Esophagus (tissue), 2 donors: ENCODE results near the gene CARNS1. TPM values are rescaled to one million over a fixed set of nuclear protein-coding genes. Genes with fewer than 3 reads are reported as not detected.

Experiments
- H3K27ac ChIP-seq, 2 donors: one replicate each; pipeline ENCODE4 v1.5.1; 2013; ENCODE audit warnings: low read depth in 2 of 2, mild to moderate bottlenecking in 2 of 2, inconsistent platforms in 1 of 2, low read length in 1 of 2, moderate library complexity in 1 of 2
- H3K27me3 ChIP-seq, 2 donors: one replicate each; pipeline ENCODE4 v1.6.1; 2013; ENCODE audit warnings: low read length in 2 of 2, control low read depth in 1 of 2, mild to moderate bottlenecking in 1 of 2; ENCODE audit not compliant: insufficient read depth in 2 of 2, control insufficient read depth in 1 of 2
- H3K36me3 ChIP-seq, 2 donors: one replicate each; pipeline ENCODE4 v1.6.1; 2013; ENCODE audit warnings: low read length in 1 of 2; ENCODE audit not compliant: control insufficient read depth in 2 of 2, insufficient read depth in 2 of 2
- H3K4me1 ChIP-seq, 2 donors: one replicate each; pipeline ENCODE4 v1.6.1; 2013; ENCODE audit warnings: low read length in 1 of 2; ENCODE audit not compliant: control insufficient read depth in 2 of 2, insufficient read depth in 2 of 2
- H3K4me3 ChIP-seq, 2 donors: one replicate each; pipeline ENCODE4 v1.5.1; 2013; ENCODE audit warnings: low read length in 2 of 2, mild to moderate bottlenecking in 2 of 2, low read depth in 1 of 2, moderate library complexity in 1 of 2
- H3K9me3 ChIP-seq, 2 donors: one replicate each; pipeline ENCODE4 v1.6.1; 2013; ENCODE audit warnings: mild to moderate bottlenecking in 2 of 2, low read depth in 1 of 2, low read length in 1 of 2, moderate library complexity in 1 of 2; ENCODE audit not compliant: control insufficient read depth in 2 of 2, insufficient read depth in 1 of 2
- WGBS, 2 donors: extraction: QIAGEN DNeasy Blood & Tissue Kit; methylation state at CpG; one replicate each; pipeline ENCODE4 v1.1.7; 2013; 5-methylcytosine and 5-hydroxymethylcytosine counted together
- polyA plus RNA-seq, 2 donors: library from polyadenylated mRNA; stranded (reverse); fragments of 200-250 nt; gene quantifications; one replicate each; pipeline ENCODE4 v1.2.3, GENCODE V29; 2013
- donor health status: healthy with polysubstance abuse.
- donor health status: Bipolar disorder and iron deficiency.

Gene CARNS1
- polyA plus RNA-seq, 2 donors = 0.21 to 0.29 TPM

DNA sequence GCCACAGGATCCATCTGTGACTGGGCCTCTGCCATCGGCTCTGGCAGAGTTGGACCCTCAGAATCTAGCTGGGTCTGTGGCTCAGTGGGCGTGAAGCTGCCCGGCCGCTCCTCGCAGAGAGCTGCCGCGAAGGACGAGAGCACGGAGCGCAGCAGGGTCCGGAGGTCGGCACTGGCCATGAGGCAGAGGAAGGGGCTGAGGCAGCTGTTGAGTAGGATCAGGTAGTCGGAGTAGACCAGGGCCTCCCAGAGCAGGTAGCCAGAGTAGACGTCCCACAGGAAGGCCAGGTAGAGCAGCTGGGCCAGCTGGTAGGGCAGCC is 36.1 kb downstream of the CARNS1 start:
- Histone ChIP-seq H3K4me3 (no peak overlapping the region), H3K27me3 (no peaks in the 10 kb centered on the region), H3K36me3 (no peaks in the 10 kb centered on the region), H3K4me1 (no peaks in the 10 kb centered on the region), H3K9me3 (no peaks in the 10 kb centered on the region), H3K27ac (no peak overlapping the region)
- WGBS, 2 donors = 89 to 93% methylated on average over 14 of the region's 14 CpGs

DNA sequence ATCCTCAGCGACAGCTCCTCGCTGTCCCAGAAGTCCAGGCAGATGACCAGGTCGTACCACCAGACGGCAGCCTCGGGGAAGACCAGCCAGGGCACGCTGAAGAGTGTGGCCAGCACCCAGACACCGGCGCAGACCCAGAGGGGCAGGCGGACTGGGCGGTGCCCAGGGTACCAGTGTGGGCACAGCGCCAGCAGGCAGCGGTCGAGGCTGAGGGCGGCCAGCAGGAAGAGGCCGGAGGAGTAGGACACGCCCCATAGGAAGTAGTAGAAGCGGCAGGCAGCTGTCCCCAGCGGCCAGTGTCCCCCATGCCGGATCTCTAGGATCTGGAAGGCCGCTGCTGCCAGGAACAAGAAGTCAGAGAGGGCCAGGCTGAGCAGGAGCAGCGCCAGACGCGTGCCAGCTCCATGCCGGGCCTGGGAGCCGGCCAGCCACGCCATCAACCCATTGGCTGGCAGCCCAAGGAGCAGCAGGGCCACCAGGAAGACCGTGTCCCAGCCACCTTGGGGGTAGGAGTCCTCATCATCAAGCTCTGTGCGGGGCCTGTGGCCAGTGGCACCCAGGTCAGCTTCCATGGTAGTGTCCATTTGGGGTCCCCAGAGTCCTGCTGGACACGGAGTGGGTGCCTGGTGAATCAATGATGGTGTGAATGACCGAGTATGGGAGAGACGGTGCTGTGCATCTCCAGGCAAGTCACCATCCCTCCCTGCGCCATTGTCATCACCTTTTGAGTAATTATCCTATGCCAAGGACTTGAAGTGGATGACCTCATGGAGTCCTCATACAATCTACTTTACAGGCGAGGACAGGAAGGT is 36.9 kb downstream of the CARNS1 start, which contains the start of gene GPR152:
TSS of gene GPR152 (minus strand) at position 589 of the 812 bp plus-strand sequence. CDS start at position 584, 5 bp downstream.
- Histone ChIP-seq H3K4me3 (no peak within 1 kb of the TSS), H3K4me1 (no peaks in the 10 kb centered on the region), H3K36me3 (no peaks in the 10 kb centered on the region), H3K27me3 (no peaks in the 10 kb centered on the region), H3K27ac (peak within 1 kb of the TSS in 1 of 2 donors; percentile 18), H3K9me3 (no peaks in the 10 kb centered on the region)
- WGBS, 2 donors = 74 to 75% methylated on average over 33 of the region's 33 CpGs

DNA sequence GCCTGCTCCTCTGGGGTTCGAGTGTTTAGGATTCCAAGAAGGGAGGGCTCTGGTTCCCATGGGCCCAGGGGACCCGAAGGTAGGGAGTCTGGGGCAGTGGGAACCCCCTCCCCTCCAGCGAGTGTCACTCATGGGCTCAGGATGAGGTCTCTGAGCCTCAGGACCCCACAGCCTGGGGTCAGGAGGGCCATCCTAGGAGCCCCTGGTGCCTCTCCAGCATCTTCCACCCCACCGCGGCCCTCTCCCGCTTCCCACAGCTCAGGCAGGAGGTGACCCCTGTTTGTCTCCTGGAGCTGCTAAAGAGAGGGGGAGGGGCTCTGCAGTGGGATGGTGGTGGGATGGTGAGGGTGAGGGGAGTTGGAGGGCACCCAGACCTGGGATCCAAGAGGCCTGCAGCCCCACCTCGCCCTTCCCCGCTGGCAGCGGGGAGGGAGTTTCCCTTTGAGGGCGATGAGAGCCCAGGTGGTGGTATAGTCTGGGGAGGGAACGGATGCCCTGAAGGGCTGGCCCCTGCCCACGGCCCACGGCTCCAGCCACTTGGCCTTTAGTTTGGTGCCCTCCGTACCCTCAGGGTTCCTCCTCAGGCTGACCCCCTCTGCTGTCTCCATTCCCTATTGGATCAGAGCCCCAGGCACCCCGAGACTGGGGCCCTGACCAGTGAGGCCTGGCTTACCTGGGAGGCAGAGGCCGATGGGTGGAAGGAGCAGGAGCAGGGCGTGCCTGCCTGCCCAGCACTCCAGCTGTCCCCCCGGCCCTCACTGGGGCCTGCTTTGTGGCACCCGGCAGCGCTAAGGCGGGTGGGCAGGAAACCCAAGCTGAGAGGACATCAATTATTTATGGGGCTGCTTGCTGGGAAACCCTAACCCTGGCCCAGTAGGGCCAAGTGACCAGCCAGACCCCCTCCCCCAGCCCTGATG is 38.6 kb downstream of the CARNS1 start:
- 82 to 88% methylated on average over 19 to 21 of the region's 21 CpGs for WGBS, 2 donors
- H3K36me3 ChIP-seq = no peaks in the 10 kb centered on the region
- no peak overlapping the region for H3K4me3 ChIP-seq
- no peaks in the 10 kb centered on the region for H3K4me1 ChIP-seq
- no peaks in the 10 kb centered on the region for H3K27me3 ChIP-seq
- H3K27ac ChIP-seq = no peak overlapping the region
- no peaks in the 10 kb centered on the region for H3K9me3 ChIP-seq

DNA sequence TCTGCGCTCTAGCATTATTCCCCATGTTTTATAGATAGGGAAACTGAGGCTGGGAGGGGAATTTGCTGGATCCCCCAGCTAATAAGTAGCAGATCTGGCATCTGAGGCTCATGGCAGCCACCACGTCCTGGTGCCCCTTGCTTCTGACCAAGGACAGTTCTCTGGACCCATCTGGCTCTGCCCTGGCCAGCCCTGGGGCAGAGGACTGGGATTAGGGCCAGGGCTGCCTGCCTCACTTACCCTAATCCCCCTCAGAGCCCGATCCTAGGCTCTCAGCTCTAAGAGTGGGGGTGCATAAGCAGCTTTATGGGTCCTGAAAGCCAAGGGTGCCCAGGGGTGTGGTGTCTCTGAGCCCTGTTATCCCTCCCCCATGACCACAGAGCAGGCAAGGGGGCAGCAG is 39.6 kb downstream of the CARNS1 start, which contains the start of gene CABP4:
TSS of gene CABP4 (plus strand) at position 301 of the 400 bp plus-strand sequence. CDS start at position 371, 70 bp downstream.
- no peak within 1 kb of the TSS for H3K27ac ChIP-seq
- no peaks in the 10 kb centered on the region for H3K9me3 ChIP-seq
- no peaks in the 10 kb centered on the region for H3K36me3 ChIP-seq
- H3K4me1 ChIP-seq = no peaks in the 10 kb centered on the region
- WGBS, 2 donors = 78 to 87% methylated on average over 3 of the region's 3 CpGs
- H3K4me3 ChIP-seq = no peak within 1 kb of the TSS
- H3K27me3 ChIP-seq = no peaks in the 10 kb centered on the region

DNA sequence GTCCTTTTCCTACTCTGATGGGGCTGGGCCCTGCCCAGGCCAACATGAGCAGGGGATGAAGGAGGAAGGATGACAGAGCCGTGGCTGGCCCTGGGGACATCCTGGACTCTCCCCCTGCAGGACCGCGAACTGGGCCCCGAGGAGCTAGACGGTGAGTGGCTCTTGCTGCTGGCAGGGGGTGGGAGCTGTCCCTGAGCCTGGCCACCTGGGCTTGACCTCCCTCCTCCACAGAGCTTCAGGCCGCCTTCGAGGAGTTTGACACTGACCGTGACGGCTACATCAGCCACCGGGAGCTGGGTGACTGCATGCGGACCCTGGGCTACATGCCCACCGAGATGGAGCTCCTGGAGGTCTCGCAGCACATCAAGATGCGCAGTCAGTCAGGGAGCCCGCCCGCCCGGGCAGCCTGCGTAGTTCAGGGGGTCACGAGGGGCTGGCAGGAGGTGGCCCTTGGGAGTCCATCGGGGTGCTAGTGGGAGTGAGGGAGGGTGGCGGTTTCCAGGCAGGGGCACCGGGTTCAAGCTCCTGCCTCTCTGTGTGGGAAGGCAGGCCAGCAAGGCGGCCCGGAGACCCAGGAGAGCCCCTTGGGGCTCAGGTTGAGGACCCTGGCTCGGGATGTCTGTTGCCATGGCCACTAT is 40.7 kb downstream of the CARNS1 start:
- no peaks in the 10 kb centered on the region for H3K27me3 ChIP-seq
- 80 to 82% methylated on average over 25 of the region's 25 CpGs for WGBS, 2 donors

DNA sequence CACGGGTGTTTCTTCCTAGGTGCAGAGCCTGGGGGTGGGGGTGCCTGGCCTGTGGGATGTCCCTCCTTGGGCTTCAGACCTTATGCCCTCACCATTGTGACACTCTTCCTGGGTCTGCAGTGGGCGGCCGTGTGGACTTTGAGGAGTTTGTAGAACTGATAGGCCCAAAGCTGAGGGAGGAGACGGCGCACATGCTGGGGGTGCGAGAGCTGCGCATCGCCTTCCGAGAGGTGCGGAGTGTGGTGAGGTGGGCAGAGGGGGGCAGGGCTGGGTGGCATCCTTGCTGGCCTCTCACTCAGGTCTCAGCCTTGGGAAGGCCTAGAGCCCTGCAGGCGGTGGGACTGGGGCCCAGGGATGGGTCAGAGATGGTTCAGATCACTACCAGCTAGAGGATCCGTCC is 42.0 kb downstream of the CARNS1 start:
- 93 to 95% methylated on average over 12 of the region's 12 CpGs for WGBS, 2 donors
- Histone ChIP-seq H3K9me3 (no peaks in the 10 kb centered on the region), H3K27ac (no peak overlapping the region), H3K4me1 (no peaks in the 10 kb centered on the region), H3K27me3 (no peaks in the 10 kb centered on the region), H3K36me3 (no peaks in the 10 kb centered on the region), H3K4me3 (no peak overlapping the region)

More for the DNA sequence above, 40.7 kb downstream of the CARNS1 start:
- no peaks in the 10 kb centered on the region for H3K36me3 ChIP-seq
- H3K4me3 ChIP-seq = no peak overlapping the region
- no peak overlapping the region for H3K27ac ChIP-seq
- no peaks in the 10 kb centered on the region for H3K9me3 ChIP-seq
- H3K4me1 ChIP-seq = no peaks in the 10 kb centered on the region

DNA sequence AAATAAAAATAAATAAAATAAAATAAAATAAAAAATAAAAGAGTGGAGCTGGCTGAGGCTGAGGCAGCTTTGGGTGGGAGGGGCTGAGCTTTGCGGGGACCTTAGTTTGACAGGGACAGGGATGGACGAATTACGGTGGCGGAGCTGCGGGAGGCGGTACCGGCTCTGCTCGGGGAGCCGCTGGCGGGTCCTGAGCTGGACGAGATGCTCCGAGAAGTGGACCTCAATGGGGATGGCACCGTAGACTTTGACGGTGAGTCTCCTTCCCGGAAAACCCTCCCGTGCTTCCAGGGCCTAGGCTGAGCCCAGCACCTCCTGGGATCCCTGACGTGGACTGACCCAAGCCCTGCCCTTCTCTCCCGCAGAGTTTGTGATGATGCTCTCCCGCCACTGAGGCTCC is 42.8 kb downstream of the CARNS1 start:
- Histone ChIP-seq H3K27me3 (no peaks in the 10 kb centered on the region), H3K4me3 (no peak overlapping the region), H3K4me1 (no peaks in the 10 kb centered on the region), H3K36me3 (no peaks in the 10 kb centered on the region), H3K27ac (no peak overlapping the region), H3K9me3 (no peaks in the 10 kb centered on the region)
- 88 to 91% methylated on average over 17 to 19 of the region's 19 CpGs for WGBS, 2 donors

DNA sequence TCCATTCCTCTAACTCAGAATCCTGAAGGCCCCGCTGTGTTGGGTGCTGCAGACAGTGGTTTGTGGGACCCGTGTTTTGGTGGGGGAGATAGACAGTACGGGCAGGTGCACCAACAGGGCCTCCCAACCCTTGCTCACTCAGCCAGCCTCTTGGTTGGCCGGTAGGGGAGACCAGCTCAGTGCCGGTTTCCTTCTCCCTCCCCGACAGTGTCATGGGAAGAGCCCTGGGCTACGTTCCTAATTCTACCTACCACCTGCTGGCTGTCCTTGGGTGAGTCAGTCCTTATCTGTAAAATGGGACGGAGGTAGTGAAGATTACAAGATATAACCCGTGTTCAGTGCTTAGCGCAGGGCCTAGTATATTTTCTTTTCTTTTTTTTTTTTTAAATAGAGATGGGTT is 47.7 kb downstream of the CARNS1 start:
- Histone ChIP-seq H3K27ac (no peak overlapping the region), H3K4me3 (no peak overlapping the region), H3K36me3 (peaks cover 0 to 6% of the 10 kb centered on the region in 2 donors), H3K9me3 (no peaks in the 10 kb centered on the region), H3K27me3 (no peaks in the 10 kb centered on the region), H3K4me1 (peaks cover 6 to 25% of the 10 kb centered on the region in 2 donors)
- WGBS, 2 donors = 78 to 83% methylated on average over 10 of the region's 10 CpGs

DNA sequence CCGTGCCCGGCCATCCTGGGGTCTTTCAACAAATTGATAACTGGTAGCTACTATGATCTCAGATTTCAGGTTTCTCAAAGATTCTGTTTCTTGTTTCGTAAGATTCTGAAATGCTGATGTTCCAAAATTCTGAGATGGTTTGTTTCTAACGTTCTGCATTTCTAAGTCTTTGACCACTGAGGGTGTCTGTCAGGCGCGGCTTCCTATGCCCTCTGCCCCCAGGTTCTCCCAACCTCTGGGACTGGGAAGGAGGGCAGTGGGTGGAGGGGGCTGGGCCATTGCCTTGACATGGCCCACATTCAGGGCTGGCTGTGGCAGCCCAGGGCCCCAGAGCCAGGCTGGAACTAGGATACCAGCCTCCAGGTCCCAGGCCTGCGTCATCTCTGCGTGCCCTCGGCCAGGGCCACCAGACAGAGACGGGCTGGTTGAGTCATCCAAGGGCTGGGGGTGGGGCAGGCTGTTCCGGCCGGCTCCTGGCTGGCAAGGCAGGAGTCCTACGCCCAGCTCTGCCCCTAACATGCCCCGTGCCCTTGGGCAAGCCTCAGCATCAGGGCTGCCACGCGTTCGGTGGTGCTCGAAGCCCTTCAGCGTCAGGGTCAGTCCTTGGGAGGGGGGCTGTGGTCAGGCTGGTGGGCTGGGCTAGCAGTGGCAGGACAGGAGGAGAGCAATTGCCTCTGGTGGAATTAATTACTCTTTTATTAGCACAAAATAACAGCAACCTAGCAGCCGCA is 48.4 kb downstream of the CARNS1 start:
- peak overlapping the region; percentile 92 to 96 for H3K27ac ChIP-seq
- peaks cover 0 to 6% of the 10 kb centered on the region in 2 donors for H3K36me3 ChIP-seq
- H3K4me1 ChIP-seq = peaks cover 6 to 25% of the 10 kb centered on the region in 2 donors
- no peaks in the 10 kb centered on the region for H3K27me3 ChIP-seq
- peak overlapping the region in 1 of 2 donors; percentile 36 for H3K4me3 ChIP-seq
- H3K9me3 ChIP-seq = no peaks in the 10 kb centered on the region
- 44 to 68% methylated on average over 20 of the region's 20 CpGs for WGBS, 2 donors
